ENCODE data around the gene FKBP11.
"Not testable (repeated sequence)": the region's sequence is repeated elsewhere in the genome, so short reads cannot be mapped to it uniquely, and the experiment has no call there.

The FKBP11 gene

DNA sequence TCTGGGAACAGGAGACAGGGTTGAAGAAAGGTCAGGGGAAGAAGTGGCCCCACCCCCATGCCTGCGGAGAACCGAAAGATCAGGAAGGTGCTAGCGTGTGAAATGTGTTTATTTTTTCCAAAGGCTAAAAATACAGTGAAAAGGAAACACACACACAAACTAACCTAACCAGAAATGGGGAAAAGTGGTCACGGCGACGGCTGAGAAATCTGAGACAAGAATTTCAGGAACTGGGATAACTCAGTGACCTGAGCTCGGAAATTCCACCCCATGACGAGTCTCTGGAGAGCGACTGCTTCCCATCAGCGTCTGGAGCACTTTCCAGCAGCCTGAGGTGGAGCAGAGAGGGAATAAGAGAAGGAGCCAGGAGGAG is 43.0 kb downstream of the FKBP11 start:
- TF ChIP-seq, protein P1, sequence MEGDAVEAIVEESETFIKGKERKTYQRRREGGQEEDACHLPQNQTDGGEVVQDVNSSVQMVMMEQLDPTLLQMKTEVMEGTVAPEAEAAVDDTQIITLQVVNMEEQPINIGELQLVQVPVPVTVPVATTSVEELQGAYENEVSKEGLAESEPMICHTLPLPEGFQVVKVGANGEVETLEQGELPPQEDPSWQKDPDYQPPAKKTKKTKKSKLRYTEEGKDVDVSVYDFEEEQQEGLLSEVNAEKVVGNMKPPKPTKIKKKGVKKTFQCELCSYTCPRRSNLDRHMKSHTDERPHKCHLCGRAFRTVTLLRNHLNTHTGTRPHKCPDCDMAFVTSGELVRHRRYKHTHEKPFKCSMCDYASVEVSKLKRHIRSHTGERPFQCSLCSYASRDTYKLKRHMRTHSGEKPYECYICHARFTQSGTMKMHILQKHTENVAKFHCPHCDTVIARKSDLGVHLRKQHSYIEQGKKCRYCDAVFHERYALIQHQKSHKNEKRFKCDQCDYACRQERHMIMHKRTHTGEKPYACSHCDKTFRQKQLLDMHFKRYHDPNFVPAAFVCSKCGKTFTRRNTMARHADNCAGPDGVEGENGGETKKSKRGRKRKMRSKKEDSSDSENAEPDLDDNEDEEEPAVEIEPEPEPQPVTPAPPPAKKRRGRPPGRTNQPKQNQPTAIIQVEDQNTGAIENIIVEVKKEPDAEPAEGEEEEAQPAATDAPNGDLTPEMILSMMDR (IDR thresholded peaks at IDR 0.05; ENCODE audit: low read depth, low read length, missing control alignments), result no peak
- no peak for DNase-seq (ENCODE audit: extremely low read depth, low read depth)
- no peak overlapping the region for H3K4me3 ChIP-seq (replicated peaks; ENCODE audit: low read depth, low read length)

GRCh38 chr12:48881686-48882314 is 43.5 kb downstream of the FKBP11 start:
- DNase-seq (ENCODE audit: extremely low read depth, low read depth), result no peak
- TF ChIP-seq, protein P1 (IDR thresholded peaks at IDR 0.05; ENCODE audit: low read depth, low read length, missing control alignments), result no peak
- H3K4me3 ChIP-seq (replicated peaks; ENCODE audit: low read depth, low read length), result no peak overlapping the region

DNA sequence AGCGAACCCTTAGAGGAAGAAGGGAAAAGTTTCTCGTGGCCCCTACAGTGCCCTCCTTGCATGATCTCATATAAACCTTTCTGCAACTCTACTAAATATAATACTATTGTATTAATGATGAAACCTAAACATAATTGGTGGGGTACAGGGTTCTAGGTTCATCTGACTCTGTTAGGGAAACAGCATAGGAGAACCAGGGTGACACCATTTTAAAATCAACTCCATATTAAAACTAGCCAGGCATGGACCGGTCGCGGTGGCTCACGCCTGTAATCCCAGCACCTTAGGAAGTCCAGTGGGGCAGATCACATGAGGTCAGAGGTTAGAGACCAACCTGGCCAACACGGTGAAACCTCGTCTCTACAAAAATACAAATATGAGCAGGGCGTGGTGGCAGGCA is 44.6 kb downstream of the FKBP11 start:
- no peak for DNase-seq (ENCODE audit: extremely low read depth, low read depth)
- no peak overlapping the region for H3K4me3 ChIP-seq (replicated peaks; ENCODE audit: low read depth, low read length)
- TF ChIP-seq, protein P1 (IDR thresholded peaks at IDR 0.05; ENCODE audit: low read depth, low read length, missing control alignments), result no peak

DNA sequence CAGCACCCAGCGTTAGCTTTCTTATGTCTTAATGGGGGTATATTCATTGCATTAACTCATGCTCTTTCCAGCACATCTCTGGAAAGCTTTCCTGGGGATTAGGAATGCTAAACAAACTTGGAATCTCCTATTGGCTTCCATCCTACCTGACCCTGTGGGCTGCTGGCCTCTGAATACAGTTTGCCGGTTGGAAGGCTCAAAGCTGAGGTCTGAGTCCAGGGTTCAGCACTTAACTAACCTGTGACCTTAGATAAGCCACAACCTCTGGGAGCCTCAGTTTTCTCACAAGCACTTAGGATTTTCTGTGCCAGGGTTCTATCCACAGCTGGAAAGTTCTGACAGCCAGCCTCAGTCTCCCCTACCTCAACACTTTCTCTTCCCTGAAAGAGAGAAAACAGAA is 46.7 kb downstream of the FKBP11 start:
- TF ChIP-seq, protein P1 (IDR thresholded peaks at IDR 0.05; ENCODE audit: low read depth, low read length, missing control alignments), result no peak
- DNase-seq (ENCODE audit: extremely low read depth, low read depth), result no peak
- no peak overlapping the region for H3K4me3 ChIP-seq (replicated peaks; ENCODE audit: low read depth, low read length)

- no peak overlapping the region for H3K4me3 ChIP-seq (replicated peaks; ENCODE audit: low read depth, low read length)
- TF ChIP-seq, protein P1 (IDR thresholded peaks at IDR 0.05; ENCODE audit: low read depth, low read length, missing control alignments), result no peak
- DNase-seq (ENCODE audit: extremely low read depth, low read depth), result no peak
Measured at GRCh38 chr12:48875944-48876515, 49.3 kb downstream of the FKBP11 start.

DNA sequence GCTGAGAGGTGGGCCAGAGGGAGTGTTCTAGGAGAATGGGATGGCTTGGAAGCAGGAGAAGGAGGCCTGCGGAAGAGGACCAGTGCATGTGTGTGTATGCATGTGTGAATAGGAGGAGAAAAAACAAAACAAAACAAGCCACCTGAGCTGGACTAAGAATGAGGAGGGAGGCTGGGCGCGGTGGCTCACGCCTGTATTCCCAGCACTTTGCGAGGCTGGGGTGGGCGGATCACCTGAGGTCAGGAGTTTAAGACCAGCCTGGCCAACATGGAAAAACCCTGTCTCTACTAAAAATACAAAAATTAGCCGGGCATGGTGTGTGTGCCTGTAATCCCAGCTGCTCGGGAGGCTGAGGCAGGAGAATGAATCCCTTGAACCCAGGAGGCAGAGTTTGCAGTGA is 51.8 kb downstream of the FKBP11 start:
- not testable (repeated sequence) for H3K4me3 ChIP-seq (replicated peaks; ENCODE audit: low read depth, low read length)

DNA sequence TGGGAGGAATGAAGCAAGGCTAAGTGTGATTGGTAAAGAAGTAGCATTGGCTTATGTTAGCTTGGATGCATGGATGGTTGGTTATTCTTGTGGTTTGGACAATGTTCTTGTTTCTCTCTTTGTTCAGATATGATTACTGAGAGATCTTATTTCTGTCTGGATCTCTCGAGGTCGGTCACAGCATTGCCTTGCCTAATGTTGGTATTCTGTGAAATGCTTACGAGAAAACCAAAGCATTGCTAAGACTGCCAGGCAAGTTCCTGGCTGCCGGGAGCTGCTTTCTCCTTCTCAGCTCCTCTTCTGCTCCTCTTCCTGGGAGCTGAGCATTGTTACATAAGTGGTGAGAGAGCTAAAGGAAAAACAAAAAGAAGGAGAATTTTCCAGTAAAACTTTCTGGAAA is 52.2 kb downstream of the FKBP11 start:
- TF ChIP-seq, protein P1 (IDR thresholded peaks at IDR 0.05; ENCODE audit: low read depth, low read length, missing control alignments), result no peak
- no peak for DNase-seq (ENCODE audit: extremely low read depth, low read depth)
- H3K4me3 ChIP-seq (replicated peaks; ENCODE audit: low read depth, low read length), result no peak overlapping the region

More for the DNA sequence above, 51.8 kb downstream of the FKBP11 start:
- not testable (repeated sequence) for DNase-seq (ENCODE audit: extremely low read depth, low read depth)
